ENCODE measurements around the gene CPA2. TPM values are rescaled to one million over a fixed set of nuclear protein-coding genes. Genes with fewer than 3 reads are reported as not detected.

Gene CPA2
- total RNA-seq, 1 donor from 2014 or later = 0.82 TPM

- H3K4me1 Mint-ChIP-seq = peaks cover 6% of the 10 kb centered on the region
- H3K4me3 ChIP-seq = no peak overlapping the region
- H3K4me1 ChIP-seq = peaks cover 10% of the 10 kb centered on the region
- no peaks in the 10 kb centered on the region for H3F3A ChIP-seq (ENCODE audit: low read depth)
- H4K20me1 ChIP-seq (ENCODE audit: low read depth) = no peaks in the 10 kb centered on the region
- peaks cover 2% of the 10 kb centered on the region for H3K9me3 Mint-ChIP-seq
- TF ChIP-seq, protein P1, sequence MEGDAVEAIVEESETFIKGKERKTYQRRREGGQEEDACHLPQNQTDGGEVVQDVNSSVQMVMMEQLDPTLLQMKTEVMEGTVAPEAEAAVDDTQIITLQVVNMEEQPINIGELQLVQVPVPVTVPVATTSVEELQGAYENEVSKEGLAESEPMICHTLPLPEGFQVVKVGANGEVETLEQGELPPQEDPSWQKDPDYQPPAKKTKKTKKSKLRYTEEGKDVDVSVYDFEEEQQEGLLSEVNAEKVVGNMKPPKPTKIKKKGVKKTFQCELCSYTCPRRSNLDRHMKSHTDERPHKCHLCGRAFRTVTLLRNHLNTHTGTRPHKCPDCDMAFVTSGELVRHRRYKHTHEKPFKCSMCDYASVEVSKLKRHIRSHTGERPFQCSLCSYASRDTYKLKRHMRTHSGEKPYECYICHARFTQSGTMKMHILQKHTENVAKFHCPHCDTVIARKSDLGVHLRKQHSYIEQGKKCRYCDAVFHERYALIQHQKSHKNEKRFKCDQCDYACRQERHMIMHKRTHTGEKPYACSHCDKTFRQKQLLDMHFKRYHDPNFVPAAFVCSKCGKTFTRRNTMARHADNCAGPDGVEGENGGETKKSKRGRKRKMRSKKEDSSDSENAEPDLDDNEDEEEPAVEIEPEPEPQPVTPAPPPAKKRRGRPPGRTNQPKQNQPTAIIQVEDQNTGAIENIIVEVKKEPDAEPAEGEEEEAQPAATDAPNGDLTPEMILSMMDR (IDR thresholded peaks at IDR 0.05) = no peak
- TF ChIP-seq EZH2 (IDR thresholded peaks at IDR 0.05) (no peak), EZH2phosphoT487 (IDR thresholded peaks at IDR 0.05) (no peak)
- no peak overlapping the region for H3K4me2 ChIP-seq
- no peak overlapping the region for H3K27ac ChIP-seq
- H3K27me3 Mint-ChIP-seq (ENCODE audit: insufficient read depth, low read depth) = peaks cover 3% of the 10 kb centered on the region
- H3K9ac ChIP-seq = no peak overlapping the region
- H3K36me3 Mint-ChIP-seq = peaks cover 2% of the 10 kb centered on the region
- no peaks in the 10 kb centered on the region for H3K9me3 ChIP-seq (ENCODE audit: low read depth)
- no peaks in the 10 kb centered on the region for H3K79me2 ChIP-seq (ENCODE audit: low read depth)
- no peak overlapping the region for H3K27ac Mint-ChIP-seq
- no peaks in the 10 kb centered on the region for H3K36me3 ChIP-seq
- peak overlapping the region; percentile 44 for H2AFZ ChIP-seq (replicated peaks)
- no peak for DNase-seq (ENCODE audit: low spot score)
- no peaks in the 10 kb centered on the region for H3K27me3 ChIP-seq
- no peak overlapping the region for H3K4me3 Mint-ChIP-seq
These were observed 67.2 kb downstream of the CPA2 start for GRCh38 chr7:130333832-130334231.

DNA sequence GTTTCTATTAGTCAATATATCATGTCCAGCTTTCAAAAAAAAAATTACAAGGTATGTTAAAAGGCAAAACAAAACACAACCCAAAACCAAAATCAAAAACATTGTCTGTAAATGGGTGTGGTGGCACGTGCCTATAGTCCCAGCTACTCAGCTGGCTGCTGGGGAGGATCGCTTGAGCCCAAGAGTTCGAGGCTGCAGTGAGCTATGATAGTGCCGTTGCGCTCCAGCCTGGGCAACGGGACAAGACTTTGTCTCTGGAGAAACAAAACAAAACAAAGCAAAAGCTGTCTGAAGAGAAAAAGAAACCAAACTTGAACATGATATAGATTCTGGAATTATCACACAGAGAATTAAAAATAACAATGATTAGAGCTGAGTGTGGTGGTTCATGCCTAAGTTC, 67.6 kb downstream of the CPA2 start:
- Histone ChIP-seq H3K79me2 (ENCODE audit: low read depth) (no peaks in the 10 kb centered on the region), H3K4me1 (peaks cover 12% of the 10 kb centered on the region), H3K27ac (no peak overlapping the region), H3F3A (ENCODE audit: low read depth) (no peaks in the 10 kb centered on the region), H3K4me3 (no peak overlapping the region), H4K20me1 (ENCODE audit: low read depth) (no peaks in the 10 kb centered on the region), H3K27me3 (no peaks in the 10 kb centered on the region), H3K9me3 (ENCODE audit: low read depth) (no peaks in the 10 kb centered on the region), H2AFZ (replicated peaks) (no peak overlapping the region), H3K9ac (no peak overlapping the region), H3K36me3 (no peaks in the 10 kb centered on the region), H3K4me2 (no peak overlapping the region)
- H3K27me3 Mint-ChIP-seq (ENCODE audit: insufficient read depth, low read depth) = peaks cover 3% of the 10 kb centered on the region
- no peak overlapping the region for H3K27ac Mint-ChIP-seq
- no peak overlapping the region for H3K4me3 Mint-ChIP-seq
- TF ChIP-seq EZH2 (IDR thresholded peaks at IDR 0.05) (no peak), EZH2phosphoT487 (IDR thresholded peaks at IDR 0.05) (no peak)
- TF ChIP-seq, protein P1 (IDR thresholded peaks at IDR 0.05) = no peak
- H3K9me3 Mint-ChIP-seq = peaks cover 2% of the 10 kb centered on the region
- peaks cover 2% of the 10 kb centered on the region for H3K36me3 Mint-ChIP-seq
- H3K4me1 Mint-ChIP-seq = peaks cover 10% of the 10 kb centered on the region
- no peak for DNase-seq (ENCODE audit: low spot score)

GRCh38 chr7:130337410-130337971, 70.8 kb downstream of the CPA2 start:
- no peak overlapping the region for H3K9ac ChIP-seq
- no peaks in the 10 kb centered on the region for H3K9me3 ChIP-seq (ENCODE audit: low read depth)
- H3K4me3 ChIP-seq = no peak overlapping the region
- H3K4me1 ChIP-seq = peaks cover 12% of the 10 kb centered on the region
- H3K27ac ChIP-seq = no peak overlapping the region
- H3K9me3 Mint-ChIP-seq = peaks cover 5% of the 10 kb centered on the region
- H3K36me3 Mint-ChIP-seq = peaks cover 2% of the 10 kb centered on the region
- H3K4me3 Mint-ChIP-seq = no peak overlapping the region
- H3K36me3 ChIP-seq = no peaks in the 10 kb centered on the region
- H3K4me2 ChIP-seq = no peak overlapping the region
- H3K4me1 Mint-ChIP-seq = peaks cover 10% of the 10 kb centered on the region
- no peaks in the 10 kb centered on the region for H3K79me2 ChIP-seq (ENCODE audit: low read depth)
- H2AFZ ChIP-seq (replicated peaks) = peak overlapping the region; percentile 14
- DNase-seq (ENCODE audit: low spot score) = no peak
- no peaks in the 10 kb centered on the region for H3K27me3 ChIP-seq
- H3K27me3 Mint-ChIP-seq (ENCODE audit: insufficient read depth, low read depth) = peaks cover 5% of the 10 kb centered on the region
- TF ChIP-seq, protein P1 (IDR thresholded peaks at IDR 0.05) = no peak
- no peak for TF ChIP-seq EZH2phosphoT487 (IDR thresholded peaks at IDR 0.05)
- no peak for TF ChIP-seq EZH2 (IDR thresholded peaks at IDR 0.05)
- no peaks in the 10 kb centered on the region for H3F3A ChIP-seq (ENCODE audit: low read depth)
- no peak overlapping the region for H3K27ac Mint-ChIP-seq
- H4K20me1 ChIP-seq (ENCODE audit: low read depth) = no peaks in the 10 kb centered on the region
